HEK293 (cell line): ENCODE measurements around the gene CTNNBL1.
A peak's percentile ranks its signal among the peaks of the same experiment; 100 is the strongest.

Experiments
- CTCF ChIA-PET: fragments of 350-600 bp; formaldehyde crosslinking; extraction: SDS; loops from one replicate; lab custom pipeline; 2021; ENCODE audit warnings: antibody characterized with exemption; lab: Yijun Ruan, JAX
- POLR2A ChIA-PET: fragments of 300-600 bp; formaldehyde crosslinking; extraction: SDS; loops from one replicate; lab custom pipeline; 2020; ENCODE audit warnings: antibody characterized with exemption, inconsistent platforms; lab: Yijun Ruan, JAX
- H3K27ac ChIP-seq: fragments of 200-500 bp; sonication (Bioruptor generic); 2 replicates; pipeline ENCODE4 v1.5.1; 2014; ENCODE audit warnings: low read depth, low read length, control low read depth, inconsistent platforms; ENCODE audit errors: extremely low read depth
- H3K36me3 ChIP-seq, 2 experiments: fragments of 200-500 bp in 1 of 2; sonication (Bioruptor generic) in 1 of 2; 1 replicate in 1 of 2; 2 replicates in 1 of 2; pipeline ENCODE4 v1.5.1; 2014 to 2017; ENCODE audit warnings: inconsistent platforms in 2 of 2, low read length in 2 of 2; ENCODE audit not compliant: control insufficient read depth in 2 of 2, insufficient read depth in 1 of 2
- H3K4me1 ChIP-seq: fragments of 200-500 bp; sonication (Bioruptor generic); 2 replicates; pipeline ENCODE4 v1.5.1; 2014; ENCODE audit warnings: mild to moderate bottlenecking, low read length, inconsistent platforms; ENCODE audit not compliant: control insufficient read depth, insufficient read depth
- H3K4me3 ChIP-seq: 2 replicates; pipeline ENCODE4 v1.5.1; 2011; ENCODE audit warnings: low read depth, mild to moderate bottlenecking, control low read depth, low read length, moderate library complexity
- H3K9me3 ChIP-seq: fragments of 200-500 bp; sonication (Bioruptor generic); 2 replicates; pipeline ENCODE4 v1.5.1; 2014; ENCODE audit warnings: low read depth, low read length, inconsistent platforms; ENCODE audit not compliant: control insufficient read depth, insufficient read depth
- EGR2 ChIP-seq: fragments of 450-650 bp; formaldehyde crosslinking; IDR thresholded peaks from 2 replicates; pipeline ENCODE4 v1.5.1; 2016; ENCODE audit warnings: low read depth, missing biosample characterization, missing genetic modification characterization
- GLI2 ChIP-seq: fragments of 450-650 bp; formaldehyde crosslinking; IDR thresholded peaks from 2 replicates; pipeline ENCODE4; 2017; ENCODE audit warnings: missing biosample characterization, missing genetic modification characterization, low read depth, borderline replicate concordance
- GLIS1 ChIP-seq: fragments of 450-650 bp; formaldehyde crosslinking; IDR thresholded peaks from 2 replicates; pipeline ENCODE4 v1.5.1; 2016; ENCODE audit warnings: missing biosample characterization, missing genetic modification characterization
- GLIS2 ChIP-seq: fragments of 450-650 bp; formaldehyde crosslinking; IDR thresholded peaks from 2 replicates; pipeline ENCODE4 v1.5.1; 2016; ENCODE audit warnings: missing biosample characterization, missing genetic modification characterization
- KLF8 ChIP-seq: fragments of 450-650 bp; formaldehyde crosslinking; IDR thresholded peaks from 2 replicates; pipeline ENCODE4 v1.5.1; 2016; ENCODE audit warnings: missing biosample characterization, missing genetic modification characterization
- OSR2 ChIP-seq: fragments of 450-650 bp; formaldehyde crosslinking; IDR thresholded peaks from 2 replicates; pipeline ENCODE4 v1.5.1; 2016; ENCODE audit warnings: missing biosample characterization, missing genetic modification characterization
- SALL2 ChIP-seq: fragments of 450-650 bp; formaldehyde crosslinking; IDR thresholded peaks from 2 replicates; pipeline ENCODE4 v1.5.0; 2017; ENCODE audit warnings: missing biosample characterization, mild to moderate bottlenecking, missing genetic modification characterization, borderline replicate concordance
- SCRT2 ChIP-seq: fragments of 450-650 bp; formaldehyde crosslinking; IDR thresholded peaks from 2 replicates; pipeline ENCODE4 v1.5.1; 2016; ENCODE audit warnings: missing biosample characterization, missing genetic modification characterization
- SP7 ChIP-seq: fragments of 450-650 bp; formaldehyde crosslinking; IDR thresholded peaks from 2 replicates; pipeline ENCODE4 v1.5.1; 2016; ENCODE audit warnings: missing biosample characterization, missing genetic modification characterization
- YY1 ChIP-seq: fragments of 450-650 bp; formaldehyde crosslinking; IDR thresholded peaks from 2 replicates; pipeline ENCODE4 v1.5.1; 2018; ENCODE audit warnings: missing biosample characterization, missing genetic modification characterization
- ZBTB48 ChIP-seq: fragments of 450-650 bp; formaldehyde crosslinking; IDR thresholded peaks from 2 replicates; pipeline ENCODE4 v1.5.1; 2016; ENCODE audit warnings: missing biosample characterization, missing genetic modification characterization
- ZBTB8A ChIP-seq: fragments of 450-650 bp; formaldehyde crosslinking; IDR thresholded peaks from 2 replicates; pipeline ENCODE4 v1.5.1; 2016; ENCODE audit warnings: missing biosample characterization, missing genetic modification characterization
- ZFHX2 ChIP-seq: fragments of 450-650 bp; formaldehyde crosslinking; conservative IDR thresholded peaks from 2 replicates; pipeline ENCODE4 v1.5.1; 2016; ENCODE audit warnings: missing biosample characterization, missing genetic modification characterization
- ZIC2 ChIP-seq: fragments of 450-650 bp; formaldehyde crosslinking; IDR thresholded peaks from 2 replicates; pipeline ENCODE4 v1.5.1; 2016; ENCODE audit warnings: missing biosample characterization, missing genetic modification characterization
- ZNF10 ChIP-seq: fragments of 450-650 bp; formaldehyde crosslinking; IDR thresholded peaks from 2 replicates; pipeline ENCODE4 v1.5.1; 2017; ENCODE audit warnings: missing biosample characterization, missing genetic modification characterization
- ZNF121 ChIP-seq: fragments of 450-650 bp; formaldehyde crosslinking; IDR thresholded peaks from 2 replicates; pipeline ENCODE4 v1.5.1; 2016; ENCODE audit warnings: missing biosample characterization, missing genetic modification characterization
- ZNF133 ChIP-seq: fragments of 450-650 bp; formaldehyde crosslinking; IDR thresholded peaks from 2 replicates; pipeline ENCODE4 v1.5.1; 2016; ENCODE audit warnings: missing biosample characterization, missing genetic modification characterization
- ZNF138 ChIP-seq: fragments of 450-650 bp; formaldehyde crosslinking; IDR thresholded peaks from 2 replicates; pipeline ENCODE4 v1.5.1; 2016; ENCODE audit warnings: missing biosample characterization, missing genetic modification characterization, borderline replicate concordance
- ZNF223 ChIP-seq: fragments of 450-650 bp; formaldehyde crosslinking; IDR thresholded peaks from 2 replicates; pipeline ENCODE4 v1.5.1; 2016; ENCODE audit warnings: missing biosample characterization, missing genetic modification characterization
- ZNF324 ChIP-seq: fragments of 450-650 bp; formaldehyde crosslinking; IDR thresholded peaks from 2 replicates; pipeline ENCODE4 v1.5.1; 2016; ENCODE audit warnings: missing biosample characterization, missing genetic modification characterization
- ZNF335 ChIP-seq: fragments of 450-650 bp; formaldehyde crosslinking; conservative IDR thresholded peaks from 2 replicates; pipeline ENCODE4 v1.5.1; 2016; ENCODE audit warnings: missing biosample characterization, missing genetic modification characterization
- ZNF394 ChIP-seq: fragments of 450-650 bp; formaldehyde crosslinking; IDR thresholded peaks from 2 replicates; pipeline ENCODE4 v1.5.1; 2016; ENCODE audit warnings: missing biosample characterization, missing genetic modification characterization, mild to moderate bottlenecking, moderate library complexity, borderline replicate concordance
- ZNF558 ChIP-seq: fragments of 450-650 bp; formaldehyde crosslinking; IDR thresholded peaks from 2 replicates; pipeline ENCODE4 v1.5.1; 2016; ENCODE audit warnings: missing biosample characterization, missing genetic modification characterization
- ZNF560 ChIP-seq: fragments of 450-650 bp; formaldehyde crosslinking; IDR thresholded peaks from 2 replicates; pipeline ENCODE4 v1.5.1; 2017; ENCODE audit warnings: missing biosample characterization, missing genetic modification characterization, borderline replicate concordance
- ZNF747 ChIP-seq: fragments of 450-650 bp; formaldehyde crosslinking; IDR thresholded peaks from 2 replicates; pipeline ENCODE4 v1.5.1; 2016; ENCODE audit warnings: missing biosample characterization, missing genetic modification characterization
- ZNF768 ChIP-seq: fragments of 450-650 bp; formaldehyde crosslinking; IDR thresholded peaks from 2 replicates; pipeline ENCODE4 v1.5.1; 2018; ENCODE audit warnings: missing biosample characterization, mild to moderate bottlenecking, missing genetic modification characterization
- ZSCAN16 ChIP-seq: fragments of 450-650 bp; formaldehyde crosslinking; IDR thresholded peaks from 2 replicates; pipeline ENCODE4 v1.5.1; 2016; ENCODE audit warnings: missing biosample characterization, missing genetic modification characterization
- TF ChIP-seq, protein P1 (sequence below): fragments of 450-650 bp; formaldehyde crosslinking; IDR thresholded peaks from 2 replicates; pipeline ENCODE4; 2016; ENCODE audit warnings: missing biosample characterization, missing genetic modification characterization
- TF ChIP-seq, protein P2 (sequence below): fragments of 450-650 bp; IDR thresholded peaks from 2 replicates; pipeline ENCODE4 v1.5.1; 2018; ENCODE audit warnings: missing biosample characterization, missing genetic modification characterization
- TF ChIP-seq, protein P3 (sequence below): fragments of 450-650 bp; formaldehyde crosslinking; IDR thresholded peaks from 2 replicates; pipeline ENCODE4 v1.5.1; 2016; ENCODE audit warnings: missing biosample characterization, missing genetic modification characterization
- TF ChIP-seq, protein P4 (sequence below): fragments of 450-650 bp; formaldehyde crosslinking; IDR thresholded peaks from 2 replicates; pipeline ENCODE4 v1.5.1; 2017; ENCODE audit warnings: missing biosample characterization, missing genetic modification characterization
- TF ChIP-seq, protein P5 (sequence below): fragments of 450-650 bp; formaldehyde crosslinking; IDR thresholded peaks from 2 replicates; pipeline ENCODE4 v1.5.1; 2016; ENCODE audit warnings: missing biosample characterization, missing genetic modification characterization, low read depth

Gene CTNNBL1

DNA sequence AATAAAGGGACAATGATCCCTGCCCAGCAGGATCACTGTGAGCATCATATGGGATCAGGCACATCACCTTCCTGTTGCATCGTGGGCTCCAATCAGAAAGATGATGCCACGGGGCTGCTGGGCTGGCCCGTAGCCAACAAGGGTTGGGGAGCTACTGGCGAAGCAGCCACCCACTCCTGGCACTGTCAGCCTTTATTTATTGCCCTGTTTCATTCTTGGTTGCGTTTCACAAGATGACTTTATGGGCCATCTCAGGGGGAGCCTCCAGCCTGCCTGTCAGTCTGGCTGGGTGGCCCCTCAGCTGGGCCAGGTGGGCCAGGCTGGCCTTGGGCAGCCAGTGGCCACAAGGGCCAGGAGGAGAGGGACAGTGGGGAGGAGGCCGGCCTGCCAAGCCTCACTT is 226.4 kb downstream of the CTNNBL1 start:
- ChIA-PET POLR2A (no interaction called here), CTCF (no interaction called here)
- Histone ChIP-seq H3K27ac (no peak overlapping the region), H3K9me3 (no peaks in the 10 kb centered on the region)
- TF ChIP-seq OSR2 (peak; percentile 91), EGR2 (peak; percentile 56), ZSCAN16 (no peak), ZFHX2 (tag by site-specific recombination) (peak; percentile 77), ZNF747 (tag by site-specific recombination) (no peak), GLIS1 (peak; percentile 39), SCRT2 (tag by site-specific recombination) (peak; percentile 37; the same call in 1 of the 2 replicates), ZNF138 (tag by site-specific recombination) (no peak), SALL2 (no peak), ZNF10 (tag by site-specific recombination) (no peak), SP7 (tag by site-specific recombination) (no peak), ZNF335 (tag by site-specific recombination) (0 out of 2 replicates have a peak, but pooled peaks have one; percentile 16), GLI2 (tag by site-specific recombination) (no peak), YY1 (tag by site-specific recombination) (no peak), ZBTB8A (tag by site-specific recombination) (peak; percentile 33; the same call in 1 of the 2 replicates), ZNF121 (tag by site-specific recombination) (no peak), KLF8 (tag by site-specific recombination) (no peak), ZNF768 (tag by site-specific recombination) (no peak), GLIS2 (tag by site-specific recombination) (peak; percentile 27; the same call in 1 of the 2 replicates), ZNF558 (tag by site-specific recombination) (no peak), ZIC2 (tag by site-specific recombination) (peak; percentile 33; the same call in 1 of the 2 replicates), ZNF394 (tag by site-specific recombination) (no peak), ZNF133 (tag by site-specific recombination) (no peak), ZNF223 (no peak), ZNF560 (tag by site-specific recombination) (no peak), ZNF324 (no peak), ZBTB48 (tag by site-specific recombination) (no peak)
- TF ChIP-seq, protein P1, sequence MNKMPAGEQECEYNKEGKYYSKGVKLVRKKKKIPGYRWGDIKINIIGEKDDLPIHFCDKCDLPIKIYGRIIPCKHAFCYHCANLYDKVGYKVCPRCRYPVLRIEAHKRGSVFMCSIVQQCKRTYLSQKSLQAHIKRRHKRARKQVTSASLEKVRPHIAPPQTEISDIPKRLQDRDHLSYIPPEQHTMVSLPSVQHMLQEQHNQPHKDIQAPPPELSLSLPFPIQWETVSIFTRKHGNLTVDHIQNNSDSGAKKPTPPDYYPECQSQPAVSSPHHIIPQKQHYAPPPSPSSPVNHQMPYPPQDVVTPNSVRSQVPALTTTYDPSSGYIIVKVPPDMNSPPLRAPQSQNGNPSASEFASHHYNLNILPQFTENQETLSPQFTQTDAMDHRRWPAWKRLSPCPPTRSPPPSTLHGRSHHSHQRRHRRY: no peak
- TF ChIP-seq, protein P2, sequence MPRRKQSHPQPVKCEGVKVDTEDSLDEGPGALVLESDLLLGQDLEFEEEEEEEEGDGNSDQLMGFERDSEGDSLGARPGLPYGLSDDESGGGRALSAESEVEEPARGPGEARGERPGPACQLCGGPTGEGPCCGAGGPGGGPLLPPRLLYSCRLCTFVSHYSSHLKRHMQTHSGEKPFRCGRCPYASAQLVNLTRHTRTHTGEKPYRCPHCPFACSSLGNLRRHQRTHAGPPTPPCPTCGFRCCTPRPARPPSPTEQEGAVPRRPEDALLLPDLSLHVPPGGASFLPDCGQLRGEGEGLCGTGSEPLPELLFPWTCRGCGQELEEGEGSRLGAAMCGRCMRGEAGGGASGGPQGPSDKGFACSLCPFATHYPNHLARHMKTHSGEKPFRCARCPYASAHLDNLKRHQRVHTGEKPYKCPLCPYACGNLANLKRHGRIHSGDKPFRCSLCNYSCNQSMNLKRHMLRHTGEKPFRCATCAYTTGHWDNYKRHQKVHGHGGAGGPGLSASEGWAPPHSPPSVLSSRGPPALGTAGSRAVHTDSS (tag by site-specific recombination): no peak
- TF ChIP-seq, protein P3, sequence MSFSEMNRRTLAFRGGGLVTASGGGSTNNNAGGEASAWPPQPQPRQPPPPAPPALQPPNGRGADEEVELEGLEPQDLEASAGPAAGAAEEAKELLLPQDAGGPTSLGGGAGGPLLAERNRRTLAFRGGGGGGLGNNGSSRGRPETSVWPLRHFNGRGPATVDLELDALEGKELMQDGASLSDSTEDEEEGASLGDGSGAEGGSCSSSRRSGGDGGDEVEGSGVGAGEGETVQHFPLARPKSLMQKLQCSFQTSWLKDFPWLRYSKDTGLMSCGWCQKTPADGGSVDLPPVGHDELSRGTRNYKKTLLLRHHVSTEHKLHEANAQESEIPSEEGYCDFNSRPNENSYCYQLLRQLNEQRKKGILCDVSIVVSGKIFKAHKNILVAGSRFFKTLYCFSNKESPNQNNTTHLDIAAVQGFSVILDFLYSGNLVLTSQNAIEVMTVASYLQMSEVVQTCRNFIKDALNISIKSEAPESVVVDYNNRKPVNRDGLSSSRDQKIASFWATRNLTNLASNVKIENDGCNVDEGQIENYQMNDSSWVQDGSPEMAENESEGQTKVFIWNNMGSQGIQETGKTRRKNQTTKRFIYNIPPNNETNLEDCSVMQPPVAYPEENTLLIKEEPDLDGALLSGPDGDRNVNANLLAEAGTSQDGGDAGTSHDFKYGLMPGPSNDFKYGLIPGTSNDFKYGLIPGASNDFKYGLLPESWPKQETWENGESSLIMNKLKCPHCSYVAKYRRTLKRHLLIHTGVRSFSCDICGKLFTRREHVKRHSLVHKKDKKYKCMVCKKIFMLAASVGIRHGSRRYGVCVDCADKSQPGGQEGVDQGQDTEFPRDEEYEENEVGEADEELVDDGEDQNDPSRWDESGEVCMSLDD (tag by site-specific recombination): no peak
- TF ChIP-seq, protein P4, sequence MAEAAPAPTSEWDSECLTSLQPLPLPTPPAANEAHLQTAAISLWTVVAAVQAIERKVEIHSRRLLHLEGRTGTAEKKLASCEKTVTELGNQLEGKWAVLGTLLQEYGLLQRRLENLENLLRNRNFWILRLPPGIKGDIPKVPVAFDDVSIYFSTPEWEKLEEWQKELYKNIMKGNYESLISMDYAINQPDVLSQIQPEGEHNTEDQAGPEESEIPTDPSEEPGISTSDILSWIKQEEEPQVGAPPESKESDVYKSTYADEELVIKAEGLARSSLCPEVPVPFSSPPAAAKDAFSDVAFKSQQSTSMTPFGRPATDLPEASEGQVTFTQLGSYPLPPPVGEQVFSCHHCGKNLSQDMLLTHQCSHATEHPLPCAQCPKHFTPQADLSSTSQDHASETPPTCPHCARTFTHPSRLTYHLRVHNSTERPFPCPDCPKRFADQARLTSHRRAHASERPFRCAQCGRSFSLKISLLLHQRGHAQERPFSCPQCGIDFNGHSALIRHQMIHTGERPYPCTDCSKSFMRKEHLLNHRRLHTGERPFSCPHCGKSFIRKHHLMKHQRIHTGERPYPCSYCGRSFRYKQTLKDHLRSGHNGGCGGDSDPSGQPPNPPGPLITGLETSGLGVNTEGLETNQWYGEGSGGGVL (tag by site-specific recombination): 0 out of 2 replicates have a peak, but pooled peaks have one; percentile 10
- TF ChIP-seq, protein P5, sequence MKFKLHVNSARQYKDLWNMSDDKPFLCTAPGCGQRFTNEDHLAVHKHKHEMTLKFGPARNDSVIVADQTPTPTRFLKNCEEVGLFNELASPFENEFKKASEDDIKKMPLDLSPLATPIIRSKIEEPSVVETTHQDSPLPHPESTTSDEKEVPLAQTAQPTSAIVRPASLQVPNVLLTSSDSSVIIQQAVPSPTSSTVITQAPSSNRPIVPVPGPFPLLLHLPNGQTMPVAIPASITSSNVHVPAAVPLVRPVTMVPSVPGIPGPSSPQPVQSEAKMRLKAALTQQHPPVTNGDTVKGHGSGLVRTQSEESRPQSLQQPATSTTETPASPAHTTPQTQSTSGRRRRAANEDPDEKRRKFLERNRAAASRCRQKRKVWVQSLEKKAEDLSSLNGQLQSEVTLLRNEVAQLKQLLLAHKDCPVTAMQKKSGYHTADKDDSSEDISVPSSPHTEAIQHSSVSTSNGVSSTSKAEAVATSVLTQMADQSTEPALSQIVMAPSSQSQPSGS (tag by site-specific recombination): no peak
- TF ChIP-seq, all 188 proteins: peak for 10
- Histone ChIP-seq H3K36me3 (no peaks in the 10 kb centered on the region), H3K4me1 (0 out of 2 replicates have a peak, but pooled peaks cover 3% of the 10 kb centered on the region), H3K4me3 (no peak overlapping the region)
